Thoracic aorta (tissue), 2 donors: Measurements from ENCODE around the gene HEBP2. TPM values are rescaled to one million over a fixed set of nuclear protein-coding genes. Genes with fewer than 3 reads are reported as not detected.

Experiments
- ATAC-seq: fragments of 150-250 bp; one replicate; pipeline ENCODE4 v1.8.0; 2017; ENCODE audit warnings: low read depth; ENCODE audit not compliant: insufficient number of reproducible peaks, low FRiP score
- DNase-seq: peaks from one replicate; pipeline ENCODE4 v3.0.0-alpha.2; 2020; ENCODE audit warnings: low spot score
- H3K27ac ChIP-seq, 2 donors: fragments of 200-600 bp; sonication (generic); 1 replicate in 1 of 2; 2 replicates in 1 of 2; pipeline ENCODE4 v1.5.1; 2016; ENCODE audit warnings: mild to moderate bottlenecking in 2 of 2, moderate library complexity in 2 of 2
- H3K27me3 ChIP-seq: fragments of 200-600 bp; sonication (generic); replicated peaks from 2 replicates; pipeline ENCODE4 v1.6.0; 2016; ENCODE audit warnings: mild to moderate bottlenecking; ENCODE audit not compliant: insufficient read depth
- H3K36me3 ChIP-seq: fragments of 200-600 bp; sonication (generic); one replicate; pipeline ENCODE4 v1.5.1; 2016
- H3K4me1 ChIP-seq, 2 donors: fragments of 200-600 bp; sonication (generic); 1 replicate in 1 of 2; 2 replicates in 1 of 2; pipeline versions ENCODE4 v1.5.1 to v1.6.0; 2016; ENCODE audit warnings: low read depth in 2 of 2, mild to moderate bottlenecking in 1 of 2; ENCODE audit not compliant: control insufficient read depth in 1 of 2
- H3K4me3 ChIP-seq: fragments of 200-600 bp; sonication (generic); 2 replicates; pipeline ENCODE4 v1.5.1; 2016; ENCODE audit warnings: mild to moderate bottlenecking
- H3K9me3 ChIP-seq: fragments of 200-600 bp; sonication (generic); 2 replicates; pipeline ENCODE4 v1.5.1; 2016
- total RNA-seq, 2 donors: library from RNA; depleted of rRNA; stranded (reverse); fragments of >200 nt; gene quantifications; one replicate each; pipeline versions ENCODE4 v1.1.0 to v1.2.3, GENCODE V29; 2016
- TF ChIP-seq, protein P1 (sequence below): fragments of 200-600 bp; sonication (generic); IDR thresholded peaks from one replicate; pipeline ENCODE4 v1.5.1; 2019; ENCODE audit warnings: antibody characterized with exemption

HEBP2 gene
- total RNA-seq, 2 donors from 2014 or later = 49.0 to 62.4 TPM

DNA sequence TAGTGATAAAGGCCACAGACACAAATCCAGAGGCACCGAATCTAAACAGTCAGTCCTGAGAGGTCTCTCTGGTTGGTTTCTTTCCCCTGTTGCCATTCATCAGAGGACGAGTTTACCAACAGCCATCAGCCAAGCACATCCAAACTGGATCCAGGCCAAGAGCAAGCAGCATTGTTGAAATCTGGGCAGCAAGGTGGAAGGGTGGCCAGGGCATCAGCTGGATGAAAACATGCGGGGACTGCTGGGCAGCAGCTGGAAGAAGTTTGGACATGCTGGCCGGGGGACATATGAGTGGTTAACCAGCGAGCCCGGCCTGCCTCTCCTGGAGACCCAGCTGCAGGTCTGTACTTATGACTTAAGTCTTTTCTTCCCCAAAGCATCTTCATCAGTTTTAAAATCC is 26.2 kb upstream of the HEBP2 start, which contains the start of gene SMIM28:
Gene SMIM28, plus strand, starts transcription at position 62 of the 400 bp plus-strand sequence. Its CDS starts 168 bp downstream, at position 230.
- Histone ChIP-seq H3K9me3 (no peaks in the 10 kb centered on the region), H3K4me3 (no peak within 1 kb of the TSS), H3K27ac (no peak within 1 kb of the TSS), H3K27me3 (no peaks in the 10 kb centered on the region), H3K4me1 (no peaks in the 10 kb centered on the region), H3K36me3 (no peaks in the 10 kb centered on the region)
- TF ChIP-seq, protein P1, sequence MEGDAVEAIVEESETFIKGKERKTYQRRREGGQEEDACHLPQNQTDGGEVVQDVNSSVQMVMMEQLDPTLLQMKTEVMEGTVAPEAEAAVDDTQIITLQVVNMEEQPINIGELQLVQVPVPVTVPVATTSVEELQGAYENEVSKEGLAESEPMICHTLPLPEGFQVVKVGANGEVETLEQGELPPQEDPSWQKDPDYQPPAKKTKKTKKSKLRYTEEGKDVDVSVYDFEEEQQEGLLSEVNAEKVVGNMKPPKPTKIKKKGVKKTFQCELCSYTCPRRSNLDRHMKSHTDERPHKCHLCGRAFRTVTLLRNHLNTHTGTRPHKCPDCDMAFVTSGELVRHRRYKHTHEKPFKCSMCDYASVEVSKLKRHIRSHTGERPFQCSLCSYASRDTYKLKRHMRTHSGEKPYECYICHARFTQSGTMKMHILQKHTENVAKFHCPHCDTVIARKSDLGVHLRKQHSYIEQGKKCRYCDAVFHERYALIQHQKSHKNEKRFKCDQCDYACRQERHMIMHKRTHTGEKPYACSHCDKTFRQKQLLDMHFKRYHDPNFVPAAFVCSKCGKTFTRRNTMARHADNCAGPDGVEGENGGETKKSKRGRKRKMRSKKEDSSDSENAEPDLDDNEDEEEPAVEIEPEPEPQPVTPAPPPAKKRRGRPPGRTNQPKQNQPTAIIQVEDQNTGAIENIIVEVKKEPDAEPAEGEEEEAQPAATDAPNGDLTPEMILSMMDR = no peak
- ATAC-seq = no peak
- no peak for DNase-seq

DNA sequence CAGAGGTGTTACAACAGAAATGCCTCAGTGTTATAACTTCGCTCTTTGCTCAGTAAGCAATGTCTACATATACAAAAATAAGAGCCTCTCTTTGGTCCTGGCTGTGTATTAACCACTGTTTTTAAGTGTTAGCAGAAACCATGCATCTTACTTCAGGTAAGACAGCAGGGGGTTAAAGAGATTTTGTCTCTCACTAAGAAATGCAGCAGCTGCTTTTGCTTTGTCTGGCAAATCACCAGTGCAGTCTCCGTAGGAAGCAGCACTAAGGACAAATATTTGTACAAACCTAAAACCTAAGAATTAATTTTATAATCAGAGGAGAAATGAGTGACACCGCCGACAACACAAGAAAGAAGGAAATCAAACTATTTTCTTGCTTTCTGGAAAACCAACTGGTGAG is 25.6 kb upstream of the HEBP2 start:
- no peak overlapping the region for H3K4me3 ChIP-seq
- H3K4me1 ChIP-seq = no peaks in the 10 kb centered on the region
- no peaks in the 10 kb centered on the region for H3K9me3 ChIP-seq
- DNase-seq = no peak
- no peak overlapping the region for H3K27ac ChIP-seq
- no peaks in the 10 kb centered on the region for H3K36me3 ChIP-seq
- TF ChIP-seq, protein P1 = no peak
- no peak for ATAC-seq
- H3K27me3 ChIP-seq = no peaks in the 10 kb centered on the region

DNA sequence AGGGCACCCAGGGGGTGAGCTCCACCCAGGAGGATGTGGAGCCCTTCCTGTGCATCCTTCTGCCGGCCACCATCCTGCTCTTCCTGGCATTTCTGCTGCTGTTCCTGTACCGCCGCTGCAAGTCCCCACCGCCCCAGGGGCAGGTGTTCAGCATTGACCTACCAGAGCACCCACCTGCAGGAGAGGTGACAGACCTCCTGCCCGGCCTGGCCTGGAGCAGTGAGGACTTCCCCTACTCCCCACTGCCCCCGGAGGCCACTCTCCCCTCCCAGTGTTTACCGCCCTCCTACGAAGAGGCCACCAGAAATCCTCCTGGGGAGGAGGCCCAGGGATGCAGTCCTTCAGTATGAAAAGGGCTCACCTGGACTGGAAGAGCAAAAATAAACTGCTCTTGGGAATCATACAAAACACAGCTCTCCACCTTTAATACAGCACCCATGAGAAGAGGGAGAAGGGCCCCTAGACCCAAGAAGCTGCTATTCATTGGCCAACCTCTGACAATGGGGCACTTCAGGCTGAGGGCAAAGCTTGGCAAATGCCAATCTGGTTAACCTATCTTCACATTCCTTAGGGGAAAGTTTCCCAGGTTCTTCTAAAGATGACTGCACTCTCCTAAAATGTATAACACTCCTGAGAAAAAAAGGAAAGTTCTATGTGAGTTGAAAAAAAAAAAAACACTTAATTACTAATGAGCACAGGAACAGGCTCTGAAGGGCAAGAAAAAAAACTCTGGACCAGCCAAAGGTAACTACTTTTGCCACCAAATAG is 21.3 kb upstream of the HEBP2 start:
- H3K36me3 ChIP-seq = no peaks in the 10 kb centered on the region
- no peaks in the 10 kb centered on the region for H3K27me3 ChIP-seq
- no peaks in the 10 kb centered on the region for H3K4me1 ChIP-seq
- ATAC-seq (no peak), DNase-seq (no peak)
- H3K4me3 ChIP-seq = no peak overlapping the region
- H3K27ac ChIP-seq = no peak overlapping the region
- TF ChIP-seq, protein P1 = no peak
- H3K9me3 ChIP-seq = no peaks in the 10 kb centered on the region

DNA sequence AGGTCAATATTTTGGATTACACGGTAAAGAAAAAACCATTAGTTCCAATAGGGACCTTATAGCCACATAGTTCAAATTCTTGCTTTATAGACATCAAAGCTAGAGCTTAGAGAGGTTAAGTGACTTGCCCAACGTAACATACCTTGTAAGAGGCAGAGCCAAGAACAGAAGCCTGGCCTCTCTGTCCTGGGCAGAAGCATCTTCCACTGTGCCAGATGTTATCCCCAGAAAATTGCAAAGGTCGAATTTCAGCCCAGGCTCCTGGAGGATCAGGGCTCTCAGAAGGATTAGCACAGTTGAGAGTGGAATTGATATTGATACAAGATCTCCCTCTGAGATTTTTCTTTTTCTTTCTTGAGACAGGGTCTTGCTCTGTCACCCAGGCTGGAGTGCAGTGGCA is 20.2 kb upstream of the HEBP2 start:
- no peak for ATAC-seq
- TF ChIP-seq, protein P1 = no peak
- H3K4me1 ChIP-seq = no peaks in the 10 kb centered on the region

DNA sequence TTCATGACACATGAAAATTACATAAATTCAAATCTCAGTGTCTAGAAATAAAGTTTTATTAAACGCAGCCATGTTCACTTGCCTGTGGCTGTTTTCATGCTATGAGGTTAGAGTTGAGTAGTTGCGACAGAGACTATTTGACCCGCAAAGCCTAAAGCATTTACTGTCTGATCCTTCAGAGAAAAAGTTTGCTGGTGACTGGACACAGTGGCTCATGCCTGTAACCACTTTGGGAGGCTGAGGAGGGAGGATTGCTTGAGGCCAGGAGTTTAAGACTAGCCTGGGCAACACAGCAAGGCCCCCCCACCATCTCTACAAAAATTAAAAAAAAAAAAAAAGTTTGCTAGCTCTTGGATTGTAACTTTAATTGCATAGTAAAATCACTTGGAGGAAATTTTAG is 17.1 kb upstream of the HEBP2 start:
- TF ChIP-seq, protein P1 = no peak
- Histone ChIP-seq H3K9me3 (no peaks in the 10 kb centered on the region), H3K4me3 (no peak overlapping the region), H3K27me3 (no peaks in the 10 kb centered on the region), H3K27ac (no peak overlapping the region), H3K4me1 (no peaks in the 10 kb centered on the region), H3K36me3 (no peaks in the 10 kb centered on the region)
- ATAC-seq (no peak), DNase-seq (no peak)

More for the DNA sequence above, 20.2 kb upstream of the HEBP2 start:
- Histone ChIP-seq H3K36me3 (no peaks in the 10 kb centered on the region), H3K27ac (no peak overlapping the region), H3K9me3 (no peaks in the 10 kb centered on the region), H3K27me3 (no peaks in the 10 kb centered on the region), H3K4me3 (no peak overlapping the region)
- DNase-seq = no peak
